Measurements from ENCODE around the gene TGM1.

GRCh38 chr14:24249230-24250021 lies 13.6 kb downstream of the TGM1 start:
- no peak for TF ChIP-seq ZZZ3 (IDR thresholded peaks at IDR 0.05; ENCODE audit: control insufficient read depth, insufficient read length, low read depth)
- TF ChIP-seq SIN3A (IDR thresholded peaks at IDR 0.05; ENCODE audit: low read depth, low read length): no peak
- TF ChIP-seq BACH1 (IDR thresholded peaks at IDR 0.05; ENCODE audit: borderline replicate concordance): no peak
- no peak for TF ChIP-seq CTCF (IDR thresholded peaks at IDR 0.05 in 2 of 3, conservative IDR thresholded peaks at IDR 0.05 in 1 of 3; ENCODE audit: control insufficient read depth in 2 of 3, extremely low read depth in 1 of 3, insufficient read depth in 1 of 3, low read depth in 3 of 3, low read length in 3 of 3)
- no peak for TF ChIP-seq SMC3 (IDR thresholded peaks at IDR 0.05; ENCODE audit: borderline replicate concordance, low read length)
- TF ChIP-seq HDAC6 (IDR thresholded peaks at IDR 0.05; ENCODE audit: unreplicated experiment): no peak
- no peak for TF ChIP-seq HDAC2 (IDR thresholded peaks at IDR 0.05)
- TF ChIP-seq ZSCAN29 (IDR thresholded peaks at IDR 0.05): no peak
- no peak for TF ChIP-seq POLR2A (IDR thresholded peaks at IDR 0.05; ENCODE audit: low read depth, low read length)
- no peak for TF ChIP-seq CBX5 (IDR thresholded peaks at IDR 0.05; ENCODE audit: low read depth)
- TF ChIP-seq SPI1 (IDR thresholded peaks at IDR 0.05; ENCODE audit: borderline replicate concordance, insufficient read depth, low read depth, low read length): no peak
- TF ChIP-seq NBN (IDR thresholded peaks at IDR 0.05): no peak
- TF ChIP-seq JUND (IDR thresholded peaks at IDR 0.05; ENCODE audit: low read depth, low read length): no peak
